Fibroblast of peridontal ligament (primary cell): ENCODE data around the gene SRSF4.
A peak's percentile ranks its signal among the peaks of the same experiment; 100 is the strongest.
"Not testable (repeated sequence)": the region's sequence is repeated elsewhere in the genome, so short reads cannot be mapped to it uniquely, and the experiment has no call there.

ENCODE experiments used
- DNase-seq: peaks from one replicate; pipeline ENCODE4 v3.0.0-alpha.2; 2010; ENCODE audit errors: extremely low read depth

The SRSF4 gene

DNA sequence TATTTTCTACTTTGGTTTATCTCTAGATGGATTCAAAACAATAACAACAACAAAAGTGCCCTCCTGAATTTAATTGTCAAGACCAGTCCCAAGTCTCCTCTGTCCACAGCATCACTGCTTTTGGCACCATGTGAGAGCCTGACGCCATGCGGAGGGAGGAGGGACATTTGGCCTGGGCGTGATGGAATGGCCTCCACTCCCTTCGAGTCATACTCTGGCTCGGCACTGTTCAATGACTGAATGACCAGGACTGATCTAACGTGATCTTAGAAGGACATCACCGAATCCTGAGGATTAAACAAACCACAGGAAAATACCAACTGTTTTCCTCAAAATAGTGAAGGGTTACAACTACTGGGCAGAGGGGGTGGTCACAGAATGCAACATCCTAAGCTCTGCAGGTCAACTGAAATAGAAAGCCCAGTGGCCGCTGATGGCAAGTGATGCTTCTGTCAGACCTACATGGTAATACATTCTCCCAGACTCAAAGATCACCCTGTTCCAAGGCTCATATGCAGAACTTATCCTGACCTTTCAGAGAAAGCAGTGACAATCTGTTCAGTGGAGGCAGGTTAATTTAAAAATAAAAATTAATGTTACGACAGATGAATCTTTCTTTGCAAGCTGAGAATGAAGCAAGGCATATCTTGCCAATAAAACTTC lies 19.1 kb downstream of the SRSF4 start:
- DNase-seq = no peak

DNA sequence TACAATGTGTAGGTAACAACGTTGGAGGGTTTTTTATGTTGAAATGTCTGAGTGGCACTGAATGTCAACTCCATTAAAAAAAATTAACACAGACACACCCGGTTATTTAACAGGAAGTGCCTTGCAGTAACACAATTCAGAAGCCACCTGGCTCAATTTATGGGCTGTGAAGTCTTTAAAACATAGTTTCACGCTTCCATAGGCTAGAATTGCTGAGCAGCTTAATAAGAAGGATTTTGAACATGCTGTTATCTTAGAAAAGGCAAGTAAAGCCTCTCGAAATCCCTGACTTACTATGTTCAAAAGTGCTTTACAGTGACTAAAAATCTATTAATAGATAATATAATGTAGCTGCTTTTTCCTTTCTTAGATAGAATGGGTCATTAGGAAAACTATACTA lies 19.7 kb downstream of the SRSF4 start:
- DNase-seq = no peak

DNA sequence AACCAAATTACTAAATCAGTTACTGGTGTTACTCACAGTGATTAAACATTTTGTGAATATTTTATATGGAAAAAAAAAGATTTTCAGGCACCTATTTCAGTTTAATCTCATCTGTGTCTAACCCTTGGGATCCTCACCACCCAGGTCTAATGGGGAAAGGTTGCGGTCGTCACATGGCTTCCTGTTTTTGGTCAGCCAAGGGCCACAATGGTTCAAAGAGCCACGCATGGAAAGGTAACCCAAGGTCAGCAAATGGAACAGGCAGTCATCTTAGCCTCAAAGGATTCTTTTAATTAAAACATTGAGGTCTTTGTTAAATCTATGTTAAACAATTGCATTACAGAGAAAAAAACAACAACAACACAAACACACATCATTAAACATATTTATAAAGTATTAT lies 21.9 kb downstream of the SRSF4 start:
- no peak for DNase-seq

- DNase-seq = no peak
Observed at GRCh38 chr1:29157269-29157601, 24.5 kb downstream of the SRSF4 start.

DNA sequence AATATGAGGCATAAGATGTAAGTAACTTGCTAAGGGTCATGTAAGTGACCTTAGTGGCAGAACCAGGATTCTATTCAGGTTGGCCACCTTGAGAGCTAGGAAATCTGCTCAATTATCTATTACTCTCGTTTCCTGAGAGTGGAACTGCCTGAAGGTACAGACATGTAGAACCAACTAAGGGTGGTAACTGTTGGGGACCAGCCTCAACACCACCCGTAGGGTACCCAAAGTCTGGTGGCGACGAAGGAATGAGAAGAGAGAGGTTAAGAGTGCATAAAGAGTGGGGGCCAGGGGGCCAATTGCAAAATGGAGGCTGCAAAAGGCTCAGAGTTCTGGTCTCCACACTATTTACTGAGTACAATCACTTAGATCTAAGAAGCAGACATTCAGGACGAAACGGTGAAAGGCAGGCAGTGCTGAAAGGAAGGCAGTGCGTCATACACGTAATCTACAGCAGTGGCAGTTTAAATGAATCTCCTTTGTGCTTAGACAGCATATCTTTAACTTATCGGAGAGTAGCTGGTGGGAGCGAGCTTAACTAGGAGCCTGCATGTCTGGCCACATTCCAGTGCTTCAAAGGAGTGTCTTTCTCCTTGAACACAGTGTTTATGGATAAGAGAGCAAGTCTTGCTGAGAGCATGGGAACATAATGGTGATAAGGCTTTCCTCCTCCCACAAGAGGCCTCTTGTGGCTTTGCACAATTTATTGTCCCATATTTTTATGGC lies 25.0 kb downstream of the SRSF4 start:
- peak; percentile 49 for DNase-seq

DNA sequence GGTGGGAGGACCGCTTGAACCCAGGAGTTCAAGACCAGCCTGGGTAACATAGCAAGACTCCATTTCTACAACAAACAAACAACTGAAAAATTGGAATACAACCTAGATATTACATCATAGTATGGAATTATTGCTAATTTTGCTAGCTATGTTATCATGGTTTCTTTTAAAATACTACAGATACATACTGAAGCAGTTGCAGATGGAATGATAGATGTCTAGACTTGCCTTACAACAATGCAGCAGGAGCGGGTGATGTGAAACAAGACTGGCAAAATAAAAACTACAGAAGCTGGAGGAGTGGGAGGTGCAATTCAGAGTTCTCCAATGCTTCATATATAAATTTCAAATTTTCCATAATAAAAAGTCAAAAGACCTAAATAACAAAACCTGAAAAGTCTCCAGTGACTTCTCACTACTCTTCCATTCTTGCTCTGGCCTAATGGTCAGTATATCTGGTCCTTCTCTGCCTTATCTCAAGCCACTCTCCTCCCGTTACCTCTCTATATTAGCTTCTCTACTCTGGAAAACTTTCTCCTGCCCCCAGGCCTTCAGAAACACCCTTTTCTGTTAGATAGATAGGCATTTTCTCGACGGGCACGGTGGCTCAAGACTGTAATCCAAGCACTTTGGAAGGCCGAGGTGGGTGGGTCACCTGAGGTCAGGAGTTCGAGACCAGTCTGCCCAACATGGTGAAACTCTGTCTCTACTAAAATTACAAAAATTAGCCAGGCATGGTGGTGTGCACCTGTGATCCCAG lies 29.5 kb downstream of the SRSF4 start:
- no peak for DNase-seq

- DNase-seq = not testable (repeated sequence)
Observed at GRCh38 chr1:29150346-29150745, 31.4 kb downstream of the SRSF4 start.

DNA sequence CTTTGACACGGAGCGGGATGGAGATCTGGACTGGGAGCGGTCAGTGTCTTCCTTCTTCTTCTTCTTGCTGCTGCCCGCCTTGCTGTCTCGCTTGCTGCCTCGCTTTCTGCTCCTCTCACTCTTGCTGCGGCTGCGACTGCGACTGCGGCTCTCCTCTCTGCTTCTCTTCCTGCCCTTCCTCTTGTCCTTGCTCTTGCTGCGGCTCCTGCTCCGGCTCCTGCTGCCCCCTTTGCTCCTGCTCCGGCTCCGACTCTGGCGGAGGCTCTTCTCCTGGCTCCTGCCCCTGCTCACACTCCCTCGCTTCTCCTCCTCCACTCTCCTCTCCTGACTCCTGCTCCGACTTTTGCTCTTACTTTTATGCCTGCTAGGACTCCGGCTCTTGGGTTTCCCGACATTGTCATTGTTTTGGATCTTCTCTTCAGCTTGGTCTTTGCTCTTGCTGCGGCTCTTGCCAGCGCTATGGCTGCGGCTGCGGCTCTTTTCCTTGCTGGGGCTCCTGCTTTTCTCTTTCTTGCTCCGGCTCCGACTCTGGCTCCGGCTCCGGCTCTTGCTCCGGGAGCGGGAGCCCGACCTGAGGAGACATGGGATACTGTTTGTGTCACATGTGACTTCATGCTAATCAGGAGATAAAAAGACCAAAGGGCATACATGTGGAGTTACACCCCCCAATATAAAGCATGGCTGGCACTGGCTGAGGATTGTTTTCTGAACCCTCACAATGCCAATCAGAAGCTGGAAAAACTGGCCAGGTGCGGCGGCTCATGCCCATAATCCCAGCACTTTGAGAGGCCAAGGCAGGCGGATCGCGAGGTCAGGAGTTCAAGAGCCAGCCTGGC lies 32.8 kb downstream of the SRSF4 start:
- no peak for DNase-seq

GRCh38 chr1:29145739-29146437 lies 35.8 kb downstream of the SRSF4 start:
- peak; percentile 93 for DNase-seq

GRCh38 chr1:29144178-29144577 lies 37.5 kb downstream of the SRSF4 start:
- DNase-seq = no peak

- DNase-seq = no peak
Observed at GRCh38 chr1:29142714-29143113, 39.0 kb downstream of the SRSF4 start.

DNA sequence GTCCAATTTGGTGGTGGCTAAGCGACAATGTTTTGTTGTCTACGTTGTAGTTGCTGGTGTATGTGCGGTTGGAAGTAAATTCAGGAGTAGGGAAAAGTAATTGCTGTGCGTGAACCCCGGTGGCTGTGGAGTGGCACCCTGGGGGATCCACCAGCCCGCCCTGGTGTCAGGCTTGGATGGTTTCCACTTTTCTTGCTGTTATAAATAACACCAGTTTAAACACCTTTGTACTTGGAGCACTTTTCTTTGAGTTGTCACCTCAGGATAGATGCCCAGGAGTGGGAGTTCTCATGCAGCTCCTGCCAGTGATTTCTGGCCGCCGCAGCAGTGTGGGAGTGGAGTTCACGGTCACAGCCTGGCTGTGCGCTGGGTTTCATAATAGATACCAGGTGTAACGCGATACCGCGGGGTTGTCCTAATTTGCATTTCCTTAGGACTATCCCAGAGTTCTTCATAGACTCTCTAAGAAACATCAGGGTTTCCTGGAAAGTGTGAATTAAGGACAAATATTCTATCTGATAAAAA lies 45.2 kb downstream of the SRSF4 start:
- DNase-seq = peak; percentile 62

- DNase-seq = no peak
Observed at GRCh38 chr1:29134695-29135028, 47.0 kb downstream of the SRSF4 start.

GRCh38 chr1:29133861-29134694 lies 47.6 kb downstream of the SRSF4 start:
- no peak for DNase-seq

GRCh38 chr1:29131056-29131455 lies 50.6 kb downstream of the SRSF4 start:
- DNase-seq = not testable (repeated sequence)

DNA sequence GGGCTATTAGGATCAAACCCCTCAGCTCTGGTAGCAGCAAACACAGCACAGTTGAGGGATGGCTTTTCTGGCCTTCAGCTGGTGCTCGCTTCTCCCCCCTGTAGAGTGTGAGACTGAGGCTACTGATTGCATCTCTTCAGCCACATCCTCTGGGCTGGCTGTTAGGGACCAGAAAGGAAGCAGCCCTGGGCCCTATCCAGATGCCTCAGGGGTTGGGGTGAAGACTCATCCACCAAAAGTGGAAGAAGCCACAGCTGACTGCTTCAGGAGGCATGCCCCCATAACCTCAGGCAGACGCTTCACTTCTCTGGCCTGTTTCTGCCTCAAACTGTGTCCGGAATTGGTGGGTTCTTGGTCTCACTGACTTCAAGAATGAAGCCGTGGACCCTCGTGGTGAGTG lies 51.8 kb downstream of the SRSF4 start:
- no peak for DNase-seq

DNA sequence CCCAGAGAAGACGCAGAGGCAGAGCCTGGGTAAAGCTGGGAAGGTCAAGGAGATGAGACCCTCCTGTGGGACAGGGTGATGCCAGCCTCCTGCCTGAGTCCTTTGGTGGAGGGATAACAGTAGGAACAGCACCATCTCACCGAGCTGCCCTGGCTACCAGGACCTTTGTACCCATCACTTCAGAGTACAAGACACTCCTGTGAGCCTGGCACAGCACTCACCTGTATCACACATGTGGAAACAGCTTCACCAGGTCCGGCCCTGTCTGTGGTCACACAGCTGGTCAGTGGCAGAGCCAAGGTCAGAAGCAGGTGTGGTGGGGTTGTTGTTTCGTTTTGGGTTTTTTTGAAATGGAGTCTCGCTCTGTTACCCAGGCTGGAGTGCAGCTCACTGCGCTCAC lies 53.0 kb downstream of the SRSF4 start:
- DNase-seq = no peak

- no peak for DNase-seq
Observed at GRCh38 chr1:29126198-29126597, 55.5 kb downstream of the SRSF4 start.

GRCh38 chr1:29125788-29126187 lies 55.9 kb downstream of the SRSF4 start:
- DNase-seq = no peak

DNA sequence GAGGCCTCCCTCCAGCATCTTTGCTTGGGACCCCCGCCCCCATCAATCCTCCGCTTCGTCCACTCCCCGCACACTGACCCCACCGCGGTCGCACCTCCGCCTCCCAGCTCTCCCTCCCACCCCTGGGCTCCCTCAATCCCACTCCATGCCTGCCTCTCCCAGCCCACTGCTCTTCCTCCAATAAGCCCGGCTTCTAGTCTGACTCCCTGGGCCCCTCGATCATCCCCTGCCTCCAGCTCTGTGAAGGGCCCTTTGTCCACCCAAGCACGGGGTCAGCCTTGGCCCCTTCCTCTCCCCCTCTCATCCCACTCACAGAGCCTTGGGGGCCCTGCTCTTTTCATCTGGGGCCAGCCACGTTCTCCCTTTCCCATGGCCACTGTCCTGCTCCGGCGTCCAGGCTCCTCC lies 56.5 kb downstream of the SRSF4 start:
- DNase-seq = no peak
